ENCODE measurements around the gene TNFAIP3.

TNFAIP3 gene

DNA sequence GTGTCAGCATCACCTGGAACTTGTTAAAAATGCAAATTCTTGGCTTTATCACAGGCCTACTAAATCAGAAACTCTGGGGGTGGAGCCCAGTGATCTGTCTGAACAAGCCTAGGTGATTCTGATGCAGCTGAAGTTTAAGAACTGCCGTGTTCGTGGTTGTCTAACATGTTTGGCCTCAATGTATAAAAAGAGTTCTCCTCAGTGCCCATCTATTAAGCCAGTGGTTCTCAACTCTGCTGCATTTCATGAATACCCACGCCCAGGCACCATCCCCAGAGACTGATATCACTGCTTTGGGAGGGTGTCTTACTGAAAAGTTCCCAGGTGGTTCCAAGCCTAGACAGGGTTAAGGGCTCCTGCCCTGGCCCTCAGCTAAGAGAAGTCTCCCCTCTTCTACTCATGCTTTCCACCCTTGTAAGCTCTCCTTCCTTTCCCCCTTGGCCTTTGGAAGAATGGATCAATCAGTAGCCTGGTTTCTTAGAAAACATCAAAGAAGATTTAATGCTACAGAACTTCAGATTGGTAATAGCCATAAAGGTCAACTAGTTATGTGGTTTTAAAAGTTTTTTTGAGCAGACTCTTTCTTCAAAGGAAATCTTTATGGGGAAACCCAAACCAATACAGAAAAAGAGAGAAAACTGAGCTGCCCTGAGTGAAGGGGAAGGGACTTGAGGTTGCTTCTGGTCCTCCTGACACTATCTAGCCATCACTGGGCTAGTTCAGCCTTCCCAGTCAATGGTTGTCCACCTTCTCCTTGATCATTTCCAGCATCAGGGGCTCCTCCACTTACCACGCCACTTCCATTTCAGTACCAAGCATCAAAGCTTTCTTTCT is 38.9 kb upstream of the TNFAIP3 start:
- TF ChIP-seq SIN3A (IDR thresholded peaks at IDR 0.05; ENCODE audit: borderline replicate concordance, insufficient read depth, low read length): no peak
- TF ChIP-seq REST (IDR thresholded peaks at IDR 0.05; ENCODE audit: insufficient read depth in 1 of 2, low read depth in 2 of 2, low read length in 2 of 2): no peak
- TF ChIP-seq FOXP2 (optimal IDR thresholded peaks at IDR 0.05; ENCODE audit: borderline replicate concordance, extremely low read depth, extremely low read length, insufficient read depth): no peak
- no peak for TF ChIP-seq TAF1 (IDR thresholded peaks at IDR 0.05; ENCODE audit: borderline replicate concordance, insufficient read depth, low read length)
- TF ChIP-seq POLR2AphosphoS5 (IDR thresholded peaks at IDR 0.05; ENCODE audit: low read depth, low read length): no peak

- TF ChIP-seq POLR2AphosphoS5 (IDR thresholded peaks at IDR 0.05; ENCODE audit: low read depth, low read length) (no peak), TAF1 (IDR thresholded peaks at IDR 0.05; ENCODE audit: borderline replicate concordance, insufficient read depth, low read length) (no peak), REST (IDR thresholded peaks at IDR 0.05; ENCODE audit: insufficient read depth in 1 of 2, low read depth in 2 of 2, low read length in 2 of 2) (no peak), SIN3A (IDR thresholded peaks at IDR 0.05; ENCODE audit: borderline replicate concordance, insufficient read depth, low read length) (no peak), FOXP2 (optimal IDR thresholded peaks at IDR 0.05; ENCODE audit: borderline replicate concordance, extremely low read depth, extremely low read length, insufficient read depth) (no peak)
These were observed 37.4 kb upstream of the TNFAIP3 start for GRCh38 chr6:137829641-137830083.

- no peak for TF ChIP-seq SIN3A (IDR thresholded peaks at IDR 0.05; ENCODE audit: borderline replicate concordance, insufficient read depth, low read length)
- no peak for TF ChIP-seq TAF1 (IDR thresholded peaks at IDR 0.05; ENCODE audit: borderline replicate concordance, insufficient read depth, low read length)
- TF ChIP-seq FOXP2 (optimal IDR thresholded peaks at IDR 0.05; ENCODE audit: borderline replicate concordance, extremely low read depth, extremely low read length, insufficient read depth): no peak
- no peak for TF ChIP-seq POLR2AphosphoS5 (IDR thresholded peaks at IDR 0.05; ENCODE audit: low read depth, low read length)
- no peak for TF ChIP-seq REST (IDR thresholded peaks at IDR 0.05; ENCODE audit: insufficient read depth in 1 of 2, low read depth in 2 of 2, low read length in 2 of 2)
These were observed 36.5 kb upstream of the TNFAIP3 start for GRCh38 chr6:137830511-137830911.

DNA sequence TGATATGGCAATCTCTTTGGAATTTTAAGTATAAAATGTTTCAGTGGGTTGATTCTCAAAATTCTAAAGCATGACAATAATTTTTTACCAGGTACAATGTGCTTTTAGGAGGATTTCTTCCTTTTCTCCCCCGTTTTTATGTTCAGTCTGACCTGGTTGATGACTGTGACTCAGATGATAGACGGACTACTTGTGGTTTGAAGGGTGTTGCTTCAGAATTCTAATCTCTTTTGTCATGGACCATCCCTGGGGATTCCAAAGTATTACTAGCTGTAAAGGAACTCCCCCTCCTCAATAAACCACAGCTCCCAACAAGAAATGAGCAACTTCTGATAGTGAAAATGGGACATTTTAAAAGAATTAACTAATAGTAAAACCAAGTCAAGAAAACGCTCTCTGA is 34.9 kb upstream of the TNFAIP3 start:
- TF ChIP-seq FOXP2 (optimal IDR thresholded peaks at IDR 0.05; ENCODE audit: borderline replicate concordance, extremely low read depth, extremely low read length, insufficient read depth) (no peak), REST (IDR thresholded peaks at IDR 0.05; ENCODE audit: insufficient read depth in 1 of 2, low read depth in 2 of 2, low read length in 2 of 2) (no peak), POLR2AphosphoS5 (IDR thresholded peaks at IDR 0.05; ENCODE audit: low read depth, low read length) (no peak), SIN3A (IDR thresholded peaks at IDR 0.05; ENCODE audit: borderline replicate concordance, insufficient read depth, low read length) (no peak), TAF1 (IDR thresholded peaks at IDR 0.05; ENCODE audit: borderline replicate concordance, insufficient read depth, low read length) (no peak)
